HUES6 (cell line): ENCODE results near the gene ELMO2.

Experiments
- H3K27ac ChIP-seq: 2 replicates; pipeline ENCODE4 v1.7.0; 2013; ENCODE audit warnings: low read depth, mild to moderate bottlenecking, low read length, inconsistent platforms
- H3K27me3 ChIP-seq: 2 replicates; pipeline ENCODE4 v1.6.1; 2013; ENCODE audit warnings: low read length; ENCODE audit not compliant: control insufficient read depth, insufficient read depth
- H3K36me3 ChIP-seq: 2 replicates; pipeline ENCODE4 v1.6.1; 2013; ENCODE audit warnings: low read length; ENCODE audit not compliant: control insufficient read depth, insufficient read depth
- H3K4me1 ChIP-seq: 2 replicates; pipeline ENCODE4 v1.6.1; 2013; ENCODE audit warnings: low read length; ENCODE audit not compliant: control insufficient read depth, insufficient read depth
- H3K4me3 ChIP-seq: 2 replicates; pipeline ENCODE4 v1.5.1; 2013; ENCODE audit warnings: low read depth, low read length
- H3K9ac ChIP-seq: one replicate; pipeline ENCODE4 v1.6.1; 2013; ENCODE audit warnings: mild to moderate bottlenecking, low read length
- H3K9me3 ChIP-seq: 2 replicates; pipeline ENCODE4 v1.6.1; 2013; ENCODE audit warnings: low read depth, low read length; ENCODE audit not compliant: control insufficient read depth, insufficient read depth

Gene ELMO2

DNA sequence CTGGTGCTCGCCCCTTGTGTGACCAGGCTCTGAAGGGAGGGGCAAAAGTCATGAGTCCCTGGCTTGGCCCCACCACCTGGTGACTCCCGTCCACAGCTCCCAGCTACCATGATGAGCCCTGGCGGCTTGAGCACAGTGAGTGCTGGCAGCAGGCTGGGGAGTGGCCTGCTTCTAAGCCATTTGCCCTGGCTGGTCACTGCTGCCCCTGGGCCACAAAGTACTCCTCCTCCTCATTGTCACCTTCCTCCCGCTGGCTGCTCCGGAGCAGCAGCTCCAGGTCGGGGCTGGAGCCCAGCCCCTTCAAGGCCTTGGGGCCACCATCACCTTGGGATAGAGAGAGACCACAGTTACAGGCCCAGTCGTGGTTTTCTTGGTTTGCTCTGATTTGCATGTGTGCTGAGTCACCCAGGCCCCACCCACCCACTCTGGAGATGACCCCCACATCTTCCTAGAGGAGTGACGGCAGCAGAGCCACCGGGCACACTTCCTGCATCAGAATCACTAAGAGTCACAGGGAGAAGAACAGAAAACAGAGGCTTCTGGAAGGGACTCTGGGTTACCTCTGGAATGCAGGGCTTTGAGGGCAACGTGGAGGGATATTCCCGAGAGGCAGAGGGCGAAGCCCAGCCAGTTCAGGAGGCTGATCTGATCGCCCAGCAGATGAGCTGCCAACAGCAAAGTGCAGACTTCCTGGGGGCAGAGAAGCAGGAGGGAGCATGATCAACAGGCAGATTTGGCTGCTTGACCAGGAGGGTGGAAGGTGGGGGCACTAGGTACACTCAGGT is 56.0 kb downstream of the ELMO2 start:
- H3K4me3 ChIP-seq = no peak overlapping the region; the same call in 1 of the 2 replicates
- H3K27me3 ChIP-seq = 0 out of 2 replicates have a peak, but pooled peaks cover under 1% of the 10 kb centered on the region
- peaks cover 19% of the 10 kb centered on the region for H3K36me3 ChIP-seq
- H3K27ac ChIP-seq = peak overlapping the region; percentile 80
- no peaks in the 10 kb centered on the region for H3K9me3 ChIP-seq
- H3K9ac ChIP-seq = peak overlapping the region; percentile 71
- H3K4me1 ChIP-seq = peaks cover 36% of the 10 kb centered on the region

DNA sequence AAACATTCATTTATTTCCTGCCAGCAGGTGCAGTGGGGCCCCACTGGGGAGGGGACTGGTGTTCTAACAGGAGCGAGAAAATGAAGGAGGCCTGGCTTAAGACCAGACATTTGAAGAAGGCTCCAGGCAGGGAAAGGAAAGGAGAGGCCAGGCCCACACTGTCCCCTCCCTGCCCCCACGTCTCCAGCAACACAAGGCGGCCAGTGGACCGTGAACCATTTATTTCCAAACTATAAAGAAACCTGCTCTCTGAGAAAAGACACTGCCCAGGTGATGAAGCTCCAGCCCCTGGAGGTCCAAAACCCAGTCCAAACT is 56.7 kb downstream of the ELMO2 start:
- Histone ChIP-seq H3K27me3 (peaks cover 7% of the 10 kb centered on the region; the same call in 1 of the 2 replicates), H3K36me3 (peaks cover 12% of the 10 kb centered on the region), H3K4me3 (no peak overlapping the region), H3K4me1 (peaks cover 36% of the 10 kb centered on the region), H3K27ac (peak overlapping the region; percentile 5; the same call in 1 of the 2 replicates), H3K9ac (peak overlapping the region; percentile 58), H3K9me3 (no peaks in the 10 kb centered on the region)

DNA sequence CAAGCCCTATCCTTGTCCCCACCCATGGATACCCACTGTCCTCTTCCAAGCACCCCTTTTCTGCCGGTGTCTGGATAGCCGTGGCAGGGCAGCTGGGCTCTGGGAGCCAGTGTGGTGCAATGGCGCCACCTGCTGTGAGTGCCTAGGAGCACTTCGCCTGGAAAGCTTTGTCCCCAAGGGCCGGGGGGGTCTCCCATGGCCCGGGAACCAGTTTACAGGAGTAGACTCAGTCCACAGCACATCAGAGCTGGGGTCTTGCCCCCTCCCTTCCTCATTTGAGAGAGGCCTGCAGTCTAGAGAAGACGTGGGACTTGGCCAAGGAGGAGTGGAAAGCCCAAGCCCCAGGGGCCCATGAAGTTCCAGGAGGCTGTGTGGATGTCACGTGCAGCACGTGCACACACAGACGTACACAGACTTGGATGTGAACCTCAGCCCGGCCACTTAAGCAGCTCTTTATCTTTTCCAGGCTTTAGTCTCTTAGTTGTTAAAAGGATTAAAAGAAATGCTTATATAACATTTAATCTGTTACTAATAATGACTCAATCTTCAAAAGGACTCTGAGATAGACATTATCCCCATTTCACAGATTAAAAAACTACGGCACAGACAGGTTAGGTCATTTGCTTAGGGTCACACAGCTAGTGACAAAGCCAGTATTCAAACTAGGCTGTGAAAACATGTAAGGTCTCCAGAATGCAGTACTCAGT is 57.2 kb downstream of the ELMO2 start:
- no peak overlapping the region for H3K9ac ChIP-seq
- H3K36me3 ChIP-seq = peaks cover 7% of the 10 kb centered on the region; the same call in 1 of the 2 replicates
- no peaks in the 10 kb centered on the region for H3K9me3 ChIP-seq
- no peak overlapping the region for H3K27ac ChIP-seq
- H3K27me3 ChIP-seq = peaks cover 12% of the 10 kb centered on the region; the same call in 1 of the 2 replicates
- no peak overlapping the region for H3K4me3 ChIP-seq
- peaks cover 36% of the 10 kb centered on the region for H3K4me1 ChIP-seq

DNA sequence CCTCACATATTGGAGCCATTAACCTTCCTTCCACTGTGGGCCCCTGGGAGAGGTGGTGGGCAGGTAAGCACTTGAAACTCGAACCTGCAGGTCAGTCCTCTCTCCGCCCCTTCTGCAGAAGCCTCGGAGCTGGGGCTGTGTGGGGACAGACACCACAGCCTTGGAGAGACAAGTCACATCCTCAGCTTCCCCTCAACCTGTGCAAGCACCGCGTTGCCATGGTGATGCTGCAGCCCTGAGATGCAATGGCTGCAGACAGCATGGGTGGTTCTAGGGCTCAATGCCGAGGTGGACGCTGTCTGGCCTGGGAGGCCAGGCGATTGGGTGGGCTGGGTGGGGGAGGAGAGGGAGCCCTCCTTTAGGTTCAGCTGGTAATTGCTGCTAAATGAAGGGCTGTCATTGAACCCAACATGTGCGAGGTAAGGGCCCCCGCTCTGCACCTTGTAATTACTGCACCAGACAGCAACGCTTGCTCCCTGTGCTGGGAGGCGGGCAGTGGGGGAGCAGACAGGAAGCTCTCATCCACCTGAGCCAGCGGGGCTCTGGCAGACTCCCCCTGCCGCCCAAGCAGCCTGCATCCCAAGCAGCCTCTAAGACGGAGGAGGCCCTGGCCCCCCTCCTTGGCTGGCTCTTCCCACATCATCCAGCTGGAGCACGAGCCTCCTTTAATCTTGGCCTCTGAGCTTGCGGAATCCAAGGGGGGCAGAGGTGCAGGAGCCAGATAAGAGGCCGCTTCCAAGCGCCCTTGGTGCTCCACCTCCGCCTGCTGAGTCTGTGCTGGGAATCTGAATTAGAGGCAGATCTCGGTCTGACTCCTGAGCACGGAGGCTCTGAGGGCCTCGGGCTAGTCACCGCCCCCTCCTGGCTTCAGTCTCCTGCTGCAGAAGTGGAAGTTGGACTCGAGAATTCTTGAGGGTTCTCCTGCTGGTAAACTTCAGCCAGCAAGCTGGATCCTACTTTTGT is 58.3 kb downstream of the ELMO2 start:
- Histone ChIP-seq H3K27me3 (peaks cover 20% of the 10 kb centered on the region), H3K9me3 (no peaks in the 10 kb centered on the region), H3K27ac (no peak overlapping the region), H3K4me3 (peak overlapping the region; percentile 27; the same call in 1 of the 2 replicates), H3K36me3 (no peaks in the 10 kb centered on the region), H3K9ac (no peak overlapping the region), H3K4me1 (peaks cover 44% of the 10 kb centered on the region)

DNA sequence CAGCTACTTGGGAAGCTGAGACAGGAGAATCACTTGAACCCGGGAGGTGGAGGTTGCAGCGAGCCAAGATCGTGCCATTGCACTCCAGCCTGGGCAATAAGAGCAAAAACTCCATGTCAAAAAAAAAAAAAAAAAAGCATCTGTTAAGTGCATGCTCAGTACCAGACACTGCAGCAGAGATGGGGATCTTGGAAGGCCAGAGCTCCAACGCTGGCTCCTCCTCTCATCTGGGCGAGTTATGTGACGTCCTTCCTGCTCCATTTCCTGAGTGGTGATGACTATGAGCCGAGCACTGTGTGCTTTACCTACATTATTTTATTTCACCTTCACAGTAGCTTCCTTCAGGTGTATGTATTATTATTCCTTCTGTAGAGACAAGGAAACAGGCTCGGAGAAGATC is 59.6 kb downstream of the ELMO2 start:
- Histone ChIP-seq H3K36me3 (no peaks in the 10 kb centered on the region), H3K27ac (no peak overlapping the region), H3K4me1 (peaks cover 45% of the 10 kb centered on the region), H3K9ac (no peak overlapping the region), H3K27me3 (peaks cover 33% of the 10 kb centered on the region), H3K9me3 (no peaks in the 10 kb centered on the region), H3K4me3 (no peak overlapping the region)

DNA sequence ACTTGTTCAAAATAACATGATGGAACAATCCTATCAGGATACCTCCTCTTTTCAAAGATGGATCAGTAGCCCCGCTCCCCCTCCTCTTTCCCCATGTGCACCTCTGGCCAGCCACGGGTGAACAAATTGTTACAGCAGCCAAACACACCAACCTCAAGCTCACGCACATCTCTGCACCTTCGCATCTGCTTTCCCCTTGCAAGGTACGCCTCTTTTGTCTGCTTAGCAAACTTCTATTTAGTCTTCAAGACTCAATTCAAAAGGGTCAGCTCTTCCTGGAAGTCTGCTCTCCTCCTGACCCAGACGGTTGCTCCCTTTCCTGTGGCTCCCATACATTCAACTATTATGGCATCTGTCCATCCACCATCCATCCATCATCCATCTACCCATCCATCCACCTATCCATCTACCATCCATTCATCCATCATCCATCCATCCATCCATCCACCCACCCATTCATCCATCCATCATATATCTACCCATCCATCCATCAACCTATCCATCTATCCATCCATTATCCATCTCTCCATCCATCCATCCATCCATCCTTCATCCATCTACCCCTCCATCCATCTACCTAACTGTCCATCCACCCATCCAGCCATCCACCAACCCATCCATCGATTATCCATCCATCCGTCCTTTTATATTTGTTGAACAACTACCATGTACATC is 61.8 kb downstream of the ELMO2 start:
- no peak overlapping the region for H3K27ac ChIP-seq
- H3K36me3 ChIP-seq = no peaks in the 10 kb centered on the region
- no peak overlapping the region for H3K4me3 ChIP-seq
- no peaks in the 10 kb centered on the region for H3K9me3 ChIP-seq
- peaks cover 24% of the 10 kb centered on the region for H3K4me1 ChIP-seq
- H3K27me3 ChIP-seq = peaks cover 45% of the 10 kb centered on the region
- H3K9ac ChIP-seq = no peak overlapping the region

DNA sequence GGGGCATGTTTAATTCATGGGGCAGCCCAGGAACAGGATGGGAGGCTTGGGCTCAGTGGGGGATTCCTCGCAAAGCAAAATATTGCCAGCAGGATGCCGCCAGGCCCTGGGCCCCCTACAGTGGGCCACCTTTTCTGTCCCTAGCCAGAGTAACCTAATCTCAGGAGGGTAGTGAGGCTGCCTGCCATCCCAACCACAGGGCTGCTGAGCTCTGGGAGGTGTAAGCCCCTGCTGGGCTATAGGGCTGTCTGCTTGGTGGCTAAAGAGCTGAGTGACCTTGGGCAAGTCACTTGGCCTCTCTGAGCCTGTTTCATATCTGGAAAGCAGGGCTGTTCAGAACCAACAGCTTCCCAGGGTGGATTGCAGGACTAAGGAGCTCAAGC is 62.4 kb downstream of the ELMO2 start:
- Histone ChIP-seq H3K9me3 (no peaks in the 10 kb centered on the region), H3K36me3 (no peaks in the 10 kb centered on the region), H3K4me1 (peaks cover 20% of the 10 kb centered on the region), H3K27me3 (peaks cover 51% of the 10 kb centered on the region), H3K27ac (no peak overlapping the region), H3K4me3 (no peak overlapping the region), H3K9ac (no peak overlapping the region)

DNA sequence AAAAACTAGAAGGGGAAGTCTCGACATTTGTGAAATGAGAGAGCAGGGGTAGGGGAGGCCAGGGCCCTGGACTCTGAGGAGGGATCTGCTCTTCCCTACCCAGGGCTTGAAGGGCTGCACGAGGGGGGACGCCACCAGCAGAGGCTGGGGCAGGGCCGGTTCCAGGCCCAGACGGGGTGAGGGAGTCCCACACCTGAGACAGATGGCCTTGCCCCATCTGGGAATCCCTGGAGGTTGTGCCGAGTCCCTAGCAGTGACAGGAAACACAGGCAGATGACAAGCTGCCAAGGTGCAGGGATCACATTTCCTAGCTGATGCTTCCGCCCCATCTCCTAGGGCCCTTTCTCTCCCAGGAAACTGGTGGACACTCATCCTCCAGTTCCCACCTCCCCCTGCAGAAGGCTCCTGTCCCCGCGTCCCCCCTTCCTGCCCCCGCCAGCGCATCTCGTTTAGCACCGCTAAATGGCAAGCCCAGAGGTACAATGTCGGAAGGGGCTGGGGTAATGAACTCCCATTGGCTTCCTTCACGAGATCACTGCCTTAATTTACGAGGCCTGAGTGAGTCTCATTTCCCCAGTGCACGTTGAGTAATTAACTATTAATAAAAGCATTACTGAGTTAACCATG is 63.0 kb downstream of the ELMO2 start:
- no peak overlapping the region for H3K4me3 ChIP-seq
- H3K27me3 ChIP-seq = peaks cover 52% of the 10 kb centered on the region
- peaks cover 15% of the 10 kb centered on the region; the same call in 1 of the 2 replicates for H3K4me1 ChIP-seq
- H3K36me3 ChIP-seq = no peaks in the 10 kb centered on the region
- H3K9me3 ChIP-seq = no peaks in the 10 kb centered on the region
- no peak overlapping the region for H3K27ac ChIP-seq
- no peak overlapping the region for H3K9ac ChIP-seq

DNA sequence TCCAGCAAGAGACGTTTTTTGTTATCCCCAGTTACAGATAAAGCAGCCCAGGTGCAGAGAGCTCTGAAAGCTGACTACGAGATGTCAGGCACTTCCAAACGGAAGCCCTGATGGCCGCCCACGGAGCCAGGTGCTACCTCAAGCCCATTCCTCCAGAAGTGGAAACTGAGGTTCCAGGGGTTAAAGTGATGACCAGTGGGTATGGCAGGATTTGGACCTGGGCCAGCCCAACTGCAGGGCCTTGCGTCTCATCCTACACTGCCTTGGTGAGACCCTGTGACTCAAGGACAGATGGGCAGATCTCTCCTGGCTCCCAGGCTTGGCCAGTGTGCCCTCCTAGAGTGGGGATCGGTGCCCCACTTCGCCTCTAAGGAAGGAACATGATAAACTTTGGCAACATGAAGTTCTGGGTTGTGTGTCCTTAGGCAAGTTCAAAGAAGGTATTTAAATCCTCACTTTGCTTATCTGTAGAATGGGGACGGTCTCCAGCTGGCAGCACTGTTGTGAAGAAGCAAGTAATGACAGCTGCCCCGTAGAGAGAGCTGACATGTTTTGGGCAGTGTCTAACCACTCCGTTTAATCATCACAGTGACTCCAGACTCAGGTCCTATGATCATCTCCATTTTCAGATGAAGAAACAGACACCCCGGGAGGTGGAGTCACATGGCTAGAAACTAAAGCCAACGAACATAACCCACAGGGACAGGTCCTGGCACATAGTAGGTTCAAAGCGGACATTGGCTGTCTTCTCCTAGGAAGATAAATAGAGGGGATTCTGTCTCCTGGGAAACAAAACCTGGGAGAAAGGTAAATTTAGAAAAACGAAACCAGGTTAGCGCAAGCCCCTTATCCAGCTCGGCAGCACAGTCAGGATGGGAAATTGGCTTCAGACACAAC is 63.7 kb downstream of the ELMO2 start:
- Histone ChIP-seq H3K4me3 (no peak overlapping the region), H3K36me3 (no peaks in the 10 kb centered on the region), H3K27ac (no peak overlapping the region), H3K27me3 (peaks cover 52% of the 10 kb centered on the region), H3K4me1 (peaks cover 11% of the 10 kb centered on the region; the same call in 1 of the 2 replicates), H3K9me3 (no peaks in the 10 kb centered on the region), H3K9ac (no peak overlapping the region)
